B cell (primary cell): ENCODE results near the gene B4GALT1.

Source experiments
- EZH2 ChIP-seq: IDR thresholded peaks from 2 replicates; pipeline ENCODE4 v1.6.1; 2012; ENCODE audit warnings: borderline replicate concordance, low read depth, mild to moderate bottlenecking, moderate library complexity, low read length; ENCODE audit not compliant: insufficient read depth, poor library complexity, severe bottlenecking
- TF ChIP-seq, protein P1 (sequence below): fragments of 200-600 bp; IDR thresholded peaks from one replicate; pipeline ENCODE4 v1.8.0; 2022; ENCODE audit warnings: antibody characterized with exemption, mild to moderate bottlenecking

DNA sequence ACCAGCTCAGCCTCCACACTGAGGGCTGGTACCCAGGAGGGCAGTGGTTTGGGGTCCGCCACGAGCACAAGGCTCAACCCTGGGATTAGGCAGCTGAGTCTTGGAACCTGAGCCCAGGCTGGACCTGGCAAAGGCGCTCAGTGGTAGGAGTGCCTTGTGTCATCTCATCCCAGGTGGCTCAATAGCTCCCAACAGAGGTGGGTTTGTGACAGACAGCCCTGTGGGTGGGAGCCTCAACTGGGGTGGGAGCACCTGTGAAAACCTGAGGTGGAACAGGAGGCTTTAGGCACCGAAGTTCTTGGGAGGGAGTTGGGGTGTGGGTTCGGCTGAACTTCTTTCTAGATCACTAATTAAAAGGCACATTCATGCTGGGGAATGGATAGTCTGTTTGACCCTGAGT, 55.5 kb downstream of the B4GALT1 start:
- TF ChIP-seq, protein P1, sequence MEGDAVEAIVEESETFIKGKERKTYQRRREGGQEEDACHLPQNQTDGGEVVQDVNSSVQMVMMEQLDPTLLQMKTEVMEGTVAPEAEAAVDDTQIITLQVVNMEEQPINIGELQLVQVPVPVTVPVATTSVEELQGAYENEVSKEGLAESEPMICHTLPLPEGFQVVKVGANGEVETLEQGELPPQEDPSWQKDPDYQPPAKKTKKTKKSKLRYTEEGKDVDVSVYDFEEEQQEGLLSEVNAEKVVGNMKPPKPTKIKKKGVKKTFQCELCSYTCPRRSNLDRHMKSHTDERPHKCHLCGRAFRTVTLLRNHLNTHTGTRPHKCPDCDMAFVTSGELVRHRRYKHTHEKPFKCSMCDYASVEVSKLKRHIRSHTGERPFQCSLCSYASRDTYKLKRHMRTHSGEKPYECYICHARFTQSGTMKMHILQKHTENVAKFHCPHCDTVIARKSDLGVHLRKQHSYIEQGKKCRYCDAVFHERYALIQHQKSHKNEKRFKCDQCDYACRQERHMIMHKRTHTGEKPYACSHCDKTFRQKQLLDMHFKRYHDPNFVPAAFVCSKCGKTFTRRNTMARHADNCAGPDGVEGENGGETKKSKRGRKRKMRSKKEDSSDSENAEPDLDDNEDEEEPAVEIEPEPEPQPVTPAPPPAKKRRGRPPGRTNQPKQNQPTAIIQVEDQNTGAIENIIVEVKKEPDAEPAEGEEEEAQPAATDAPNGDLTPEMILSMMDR: no peak
- no peak for TF ChIP-seq EZH2
